ENCODE data around the gene ATXN7L1. TPM values are rescaled to one million over a fixed set of nuclear protein-coding genes. Genes with fewer than 3 reads are reported as not detected.

ATXN7L1 gene
- total and polyA plus RNA-seq, 8 donors, result 2.3 to 9.3 (median 5.0) TPM

DNA sequence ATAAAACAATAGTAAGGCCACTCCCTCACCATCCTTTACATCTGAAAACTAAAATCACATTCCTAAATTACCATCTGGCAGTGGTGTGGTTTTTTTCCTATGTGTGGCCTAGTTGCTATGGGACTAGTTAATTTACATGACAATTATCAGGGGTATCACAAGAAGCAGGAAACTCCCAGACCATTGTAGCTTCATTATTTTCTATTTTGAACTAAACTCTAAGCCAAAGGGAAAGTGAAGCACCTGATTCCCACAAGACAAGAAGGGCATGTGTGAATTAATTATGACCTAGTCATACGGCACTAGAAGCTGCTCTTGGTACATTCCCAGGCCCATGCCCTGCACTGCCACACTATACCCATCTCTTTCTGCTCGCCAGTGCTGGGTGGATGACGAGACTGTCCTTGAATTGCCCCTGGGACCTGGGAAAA lies 103.4 kb downstream of the ATXN7L1 start:
- FAIRE-seq, result no peak

DNA sequence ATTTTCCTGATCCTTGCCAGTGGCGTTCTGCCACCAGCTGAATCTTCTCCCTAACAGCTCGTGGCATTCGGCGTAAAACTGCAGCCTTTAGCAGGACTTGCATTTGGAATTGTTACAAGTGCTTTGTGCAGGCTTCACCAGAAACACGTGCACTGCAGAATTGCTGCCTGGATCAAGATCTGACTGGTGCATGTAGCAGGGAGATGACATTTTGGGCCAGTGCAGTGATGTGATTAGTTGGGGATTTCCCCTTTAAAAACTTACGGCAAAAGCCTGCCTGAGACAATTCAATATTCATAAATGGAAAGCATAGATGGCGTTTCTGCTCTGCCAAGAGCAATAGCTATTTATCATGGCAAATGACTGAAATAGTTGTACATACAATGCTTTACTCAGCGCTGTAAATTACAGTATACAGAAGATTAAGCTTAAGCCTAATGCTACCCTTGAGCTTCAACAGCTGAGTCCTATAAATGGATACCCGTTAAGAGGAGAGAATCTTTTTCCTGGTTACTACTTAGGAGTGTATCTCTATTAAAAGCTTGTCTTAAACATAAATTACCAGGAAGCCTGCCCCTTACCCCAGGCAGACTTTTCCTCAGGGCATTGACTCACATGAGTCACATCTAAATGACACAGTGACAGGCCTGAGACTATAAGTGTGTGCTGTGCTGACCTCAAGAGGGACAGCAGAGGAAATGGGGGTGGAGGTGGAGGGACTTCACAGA lies 106.3 kb downstream of the ATXN7L1 start:
- TF ChIP-seq, protein P1, sequence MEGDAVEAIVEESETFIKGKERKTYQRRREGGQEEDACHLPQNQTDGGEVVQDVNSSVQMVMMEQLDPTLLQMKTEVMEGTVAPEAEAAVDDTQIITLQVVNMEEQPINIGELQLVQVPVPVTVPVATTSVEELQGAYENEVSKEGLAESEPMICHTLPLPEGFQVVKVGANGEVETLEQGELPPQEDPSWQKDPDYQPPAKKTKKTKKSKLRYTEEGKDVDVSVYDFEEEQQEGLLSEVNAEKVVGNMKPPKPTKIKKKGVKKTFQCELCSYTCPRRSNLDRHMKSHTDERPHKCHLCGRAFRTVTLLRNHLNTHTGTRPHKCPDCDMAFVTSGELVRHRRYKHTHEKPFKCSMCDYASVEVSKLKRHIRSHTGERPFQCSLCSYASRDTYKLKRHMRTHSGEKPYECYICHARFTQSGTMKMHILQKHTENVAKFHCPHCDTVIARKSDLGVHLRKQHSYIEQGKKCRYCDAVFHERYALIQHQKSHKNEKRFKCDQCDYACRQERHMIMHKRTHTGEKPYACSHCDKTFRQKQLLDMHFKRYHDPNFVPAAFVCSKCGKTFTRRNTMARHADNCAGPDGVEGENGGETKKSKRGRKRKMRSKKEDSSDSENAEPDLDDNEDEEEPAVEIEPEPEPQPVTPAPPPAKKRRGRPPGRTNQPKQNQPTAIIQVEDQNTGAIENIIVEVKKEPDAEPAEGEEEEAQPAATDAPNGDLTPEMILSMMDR (IDR thresholded peaks at IDR 0.05), result no peak
- no peaks in the 10 kb centered on the region for H3K9me3 ChIP-seq
- H3K27me3 ChIP-seq, result no peaks in the 10 kb centered on the region
- H3K4me1 ChIP-seq, result no peaks in the 10 kb centered on the region
- no peak overlapping the region for H3K27ac ChIP-seq
- WGBS, 2 donors, result 69 to 75% methylated on average over 9 of the region's 9 CpGs
- FAIRE-seq, result no peak
- no peak overlapping the region for H3K4me3 ChIP-seq
- DNase-seq, result no peak
- intact Hi-C loops (cut with DNase I), result loop anchor here in 2 of 3 donors (10.0 kb wide), 1 partner anchor 275 kb away; no protein-coding TSS in a partner anchor
- peak in 1 of 4 donors; percentile 17 for ATAC-seq
- H3K36me3 ChIP-seq, result no peaks in the 10 kb centered on the region

More for the DNA sequence above, 103.4 kb downstream of the ATXN7L1 start:
- DNase-seq, result no peak
- no peaks in the 10 kb centered on the region for H3K36me3 ChIP-seq
- intact Hi-C loops (cut with DNase I), result no loop called here
- TF ChIP-seq, protein P1 (IDR thresholded peaks at IDR 0.05), result no peak
- ATAC-seq, result no peak
- no peaks in the 10 kb centered on the region for H3K4me1 ChIP-seq
- H3K4me3 ChIP-seq, result no peak overlapping the region
- WGBS, 2 donors, result 90 to 98% methylated on average over 3 of the region's 3 CpGs
- H3K27me3 ChIP-seq, result no peaks in the 10 kb centered on the region
- H3K27ac ChIP-seq, result no peak overlapping the region
- no peaks in the 10 kb centered on the region for H3K9me3 ChIP-seq

DNA sequence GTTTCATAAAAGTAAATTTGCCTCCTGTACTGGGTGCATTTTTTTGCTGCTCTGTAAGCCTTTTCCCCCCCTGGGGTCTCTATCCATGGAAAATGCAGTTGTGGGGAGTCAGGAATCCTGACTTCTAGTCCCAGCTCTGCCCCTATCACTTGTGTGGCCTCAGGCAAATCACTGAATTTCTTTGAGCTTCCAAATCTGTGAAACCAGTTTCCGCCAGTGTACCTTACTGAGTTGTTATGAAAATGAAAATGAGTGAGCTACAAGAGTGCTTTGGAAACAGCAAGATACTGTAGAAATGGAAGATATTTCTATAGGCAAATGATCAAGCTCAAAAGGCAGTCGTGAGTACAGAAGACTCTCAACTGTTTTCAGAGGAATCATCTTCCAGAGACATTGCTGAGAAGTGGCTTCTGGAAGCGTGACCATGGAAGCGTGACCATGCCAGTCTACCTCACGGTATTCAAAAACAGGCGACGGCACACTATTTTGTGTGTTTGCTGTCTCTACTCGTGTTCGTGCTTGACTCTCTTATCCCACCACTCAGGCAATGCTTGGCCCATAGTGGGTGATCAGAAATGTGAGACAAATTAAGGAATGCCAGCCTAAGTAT lies 107.4 kb downstream of the ATXN7L1 start:
- Histone ChIP-seq H3K27me3 (no peaks in the 10 kb centered on the region), H3K4me3 (no peak overlapping the region), H3K9me3 (no peaks in the 10 kb centered on the region), H3K27ac (no peak overlapping the region), H3K4me1 (no peaks in the 10 kb centered on the region), H3K36me3 (no peaks in the 10 kb centered on the region)
- ATAC-seq (no peak), DNase-seq (no peak), FAIRE-seq (no peak)
- TF ChIP-seq, protein P1 (IDR thresholded peaks at IDR 0.05), result no peak
- intact Hi-C loops (cut with DNase I), result loop anchor here in 2 of 3 donors (10.0 kb wide), 1 partner anchor 276 kb away; no protein-coding TSS in a partner anchor
- 95 to 96% methylated on average over 9 of the region's 9 CpGs for WGBS, 2 donors

DNA sequence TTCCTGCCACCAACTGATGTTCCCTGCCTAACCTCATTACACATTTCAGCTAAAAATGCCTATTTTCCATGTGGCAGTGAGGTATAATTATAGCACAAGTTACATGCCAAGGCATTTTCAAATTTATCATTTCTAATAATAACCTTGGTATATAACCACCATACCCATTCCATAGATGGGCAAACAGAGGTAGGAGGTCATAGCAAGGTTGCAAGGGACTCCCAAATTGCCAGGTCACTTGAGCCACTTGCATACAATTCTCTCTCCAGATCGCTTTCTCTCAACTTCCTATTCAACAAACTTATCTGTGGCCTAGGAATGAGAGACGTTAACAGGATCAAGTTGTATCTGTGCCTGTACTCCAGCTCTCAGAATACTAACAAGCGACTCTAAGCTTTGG lies 108.3 kb downstream of the ATXN7L1 start:
- Histone ChIP-seq H3K36me3 (no peaks in the 10 kb centered on the region), H3K27ac (no peak overlapping the region), H3K4me3 (no peak overlapping the region), H3K4me1 (no peaks in the 10 kb centered on the region), H3K9me3 (no peaks in the 10 kb centered on the region), H3K27me3 (no peaks in the 10 kb centered on the region)
- no peak for FAIRE-seq
- intact Hi-C loops (cut with DNase I), result loop anchor here in 2 of 3 donors (10.0 kb wide), 1 partner anchor 277 kb away; no protein-coding TSS in a partner anchor
- no peak for DNase-seq
- TF ChIP-seq, protein P1 (IDR thresholded peaks at IDR 0.05), result no peak
- WGBS, 2 donors, result 94 to 98% methylated on average over 3 of the region's 3 CpGs
- no peak for ATAC-seq
